NCI-H446 treated with DMSO at 0.1 percent for 48 hours (cell line): ENCODE results near the gene ARHGEF18.

Source experiments
- DNase-seq: peaks from one replicate; lab custom pipeline; 2025; lab: John Stamatoyannopoulos, UW

ARHGEF18 gene

GRCh38 chr19:7385062-7385461 lies 36.3 kb downstream of the ARHGEF18 start:
- DNase-seq: no peak

- no peak for DNase-seq
Observed at GRCh38 chr19:7386308-7386707, 37.6 kb downstream of the ARHGEF18 start.

GRCh38 chr19:7386769-7387168 lies 38.0 kb downstream of the ARHGEF18 start:
- DNase-seq: no peak

- DNase-seq: no peak
Observed at GRCh38 chr19:7391218-7391670, 42.5 kb downstream of the ARHGEF18 start.

GRCh38 chr19:7393459-7393858 lies 44.7 kb downstream of the ARHGEF18 start:
- no peak for DNase-seq

GRCh38 chr19:7393939-7394730 lies 45.4 kb downstream of the ARHGEF18 start:
- DNase-seq: no peak

DNA sequence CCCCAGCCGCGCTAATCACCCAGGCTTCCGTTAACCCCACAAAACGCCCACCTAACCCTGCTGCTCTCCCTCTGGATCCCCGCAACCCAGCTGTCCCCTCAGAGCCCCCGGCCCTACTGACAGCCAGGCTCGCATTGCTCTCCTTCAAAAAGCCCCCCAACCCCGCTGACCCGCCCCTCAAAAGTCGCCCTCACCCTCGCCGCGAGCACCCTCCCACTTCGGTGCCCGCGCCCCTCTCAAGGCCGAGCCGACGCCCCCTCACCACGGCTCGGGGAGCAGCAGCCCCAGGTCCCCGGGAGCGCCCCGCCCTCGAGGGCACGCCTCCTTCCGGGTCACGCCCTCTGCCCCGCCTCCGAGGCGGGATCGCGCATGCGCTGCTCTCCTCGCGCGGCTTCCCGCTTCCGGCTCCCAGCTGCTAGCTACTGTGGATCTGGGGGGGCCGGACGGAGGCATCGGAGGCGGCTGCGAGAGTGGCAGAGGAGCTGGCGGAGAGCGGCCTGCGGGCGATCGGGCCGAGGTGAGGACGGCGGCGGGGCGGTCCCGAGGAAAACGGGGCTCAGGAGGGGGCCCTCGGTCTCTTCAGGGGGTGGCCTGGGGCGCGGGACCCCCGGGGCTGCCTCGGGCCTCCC lies 46.1 kb downstream of the ARHGEF18 start:
- peak; percentile 67 for DNase-seq

DNA sequence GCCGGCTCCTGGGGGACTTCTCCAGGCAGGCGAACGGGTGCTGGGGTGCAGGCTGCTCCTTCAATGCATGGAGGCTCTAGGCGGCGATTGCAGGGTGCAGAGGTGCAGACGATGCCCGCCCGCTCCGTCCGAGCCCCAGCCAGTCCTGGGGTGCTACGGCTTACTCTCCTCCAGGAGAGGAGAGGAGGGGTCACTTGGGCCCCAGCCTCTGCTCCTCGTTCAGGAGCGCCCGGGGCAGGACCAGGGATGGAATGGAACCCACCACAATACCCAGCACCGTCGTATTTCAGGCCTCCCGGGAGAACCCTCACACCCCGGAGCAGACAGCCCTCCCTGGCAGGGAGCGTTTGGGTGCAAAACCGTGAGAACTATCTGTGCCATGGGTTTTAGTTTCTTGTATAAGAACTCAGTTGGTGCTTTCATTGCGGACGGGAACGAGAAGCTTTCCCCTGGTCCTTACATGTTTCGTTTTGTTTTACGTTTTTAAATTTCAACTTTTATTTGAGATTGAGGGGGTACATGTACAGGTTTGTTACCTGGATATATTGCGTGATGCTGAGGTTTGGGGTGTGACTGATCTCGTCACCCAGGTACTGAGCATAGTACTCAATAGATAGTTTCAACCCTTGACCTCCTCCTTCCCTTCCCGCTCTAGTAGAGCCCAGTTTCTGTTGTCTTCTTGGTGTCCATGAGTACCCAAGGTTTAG lies 46.8 kb downstream of the ARHGEF18 start:
- DNase-seq: no peak

GRCh38 chr19:7397687-7398086 lies 49.0 kb downstream of the ARHGEF18 start:
- no peak for DNase-seq
